Nephron (organoid): ENCODE data around the gene HTT.

Experiments
- H3K27ac Mint-ChIP-seq, 3 experiments: 2 replicates each; pipeline ENCODE4 v1.8.0; 2020; ENCODE audit warnings: mixed read lengths in 3 of 3, mild to moderate bottlenecking in 2 of 3, moderate library complexity in 1 of 3
- H3K27me3 Mint-ChIP-seq: 2 replicates; pipeline ENCODE4 v1.8.0; 2021; ENCODE audit warnings: low read depth, mild to moderate bottlenecking, moderate library complexity, mixed read lengths
- H3K36me3 Mint-ChIP-seq: 2 replicates; pipeline ENCODE4 v1.8.0; 2020; ENCODE audit warnings: low read depth, mixed read lengths
- H3K4me1 Mint-ChIP-seq: 2 replicates; pipeline ENCODE4 v1.8.0; 2020; ENCODE audit warnings: mixed read lengths
- H3K4me3 Mint-ChIP-seq, 3 experiments: 2 replicates each; pipeline ENCODE4 v1.8.0; 2020; ENCODE audit warnings: mild to moderate bottlenecking in 3 of 3, mixed read lengths in 3 of 3, moderate library complexity in 2 of 3
- H3K9me3 Mint-ChIP-seq: 2 replicates; pipeline ENCODE4 v1.8.0; 2020; ENCODE audit warnings: mixed read lengths
- CTCF ChIP-seq, 3 experiments: fragments of 200-600 bp; sonication (generic); IDR thresholded peaks; one replicate each; pipeline ENCODE4 v1.5.0; 2021; ENCODE audit warnings: antibody characterized with exemption in 3 of 3; ENCODE audit not compliant: unreplicated experiment in 3 of 3

Gene HTT

GRCh38 chr4:3290889-3291321 lies 216.4 kb downstream of the HTT start:
- Mint-ChIP-seq H3K27me3 (peaks cover 9% of the 10 kb centered on the region), H3K27ac (no peak overlapping the region), H3K4me1 (peaks cover 29% of the 10 kb centered on the region), H3K36me3 (peaks cover 18% of the 10 kb centered on the region), H3K4me3 (peak overlapping the region; percentile 42 to 79 (median 68)), H3K9me3 (peaks cover 2% of the 10 kb centered on the region)
- no peak for TF ChIP-seq CTCF (IDR thresholded peaks at IDR 0.05; ENCODE audit: unreplicated experiment in 3 of 3)

GRCh38 chr4:3291411-3291968 lies 217.0 kb downstream of the HTT start:
- Mint-ChIP-seq H3K9me3 (peaks cover 4% of the 10 kb centered on the region), H3K27ac (peak overlapping the region; percentile 54 to 88 (median 77)), H3K36me3 (peaks cover 24% of the 10 kb centered on the region), H3K27me3 (peaks cover 9% of the 10 kb centered on the region), H3K4me3 (peak overlapping the region; percentile 88 to 95 (median 91)), H3K4me1 (peaks cover 29% of the 10 kb centered on the region)
- no peak for TF ChIP-seq CTCF (IDR thresholded peaks at IDR 0.05; ENCODE audit: unreplicated experiment in 3 of 3)

- peak overlapping the region; percentile 54 to 88 (median 77) for H3K27ac Mint-ChIP-seq
- TF ChIP-seq CTCF (IDR thresholded peaks at IDR 0.05; ENCODE audit: unreplicated experiment in 3 of 3): no peak
- peaks cover 27% of the 10 kb centered on the region for H3K36me3 Mint-ChIP-seq
- H3K4me1 Mint-ChIP-seq: peaks cover 25% of the 10 kb centered on the region
- H3K4me3 Mint-ChIP-seq: peak overlapping the region; percentile 88 to 95 (median 91)
- H3K9me3 Mint-ChIP-seq: peaks cover 4% of the 10 kb centered on the region
- H3K27me3 Mint-ChIP-seq: peaks cover 6% of the 10 kb centered on the region
Measured at GRCh38 chr4:3291969-3292570, 217.6 kb downstream of the HTT start.

- no peak for TF ChIP-seq CTCF (IDR thresholded peaks at IDR 0.05; ENCODE audit: unreplicated experiment in 3 of 3)
- peaks cover 1% of the 10 kb centered on the region for H3K27me3 Mint-ChIP-seq
- H3K4me1 Mint-ChIP-seq: peaks cover 20% of the 10 kb centered on the region
- H3K36me3 Mint-ChIP-seq: peaks cover 35% of the 10 kb centered on the region
- H3K4me3 Mint-ChIP-seq: peak within 1 kb of the TSS; percentile 90 to 96 (median 93)
- H3K27ac Mint-ChIP-seq: peak within 1 kb of the TSS; percentile 54 to 90 (median 89)
- H3K9me3 Mint-ChIP-seq: peaks cover 9% of the 10 kb centered on the region
Measured at GRCh38 chr4:3292571-3293400, 218.3 kb downstream of the HTT start, which contains the start of gene RGS12. TSS of gene RGS12 (plus strand) at chr4:3293021. CDS start at chr4:3316171, 23,150 bp downstream.
